ENCODE measurements around the gene PAAF1.

DNA sequence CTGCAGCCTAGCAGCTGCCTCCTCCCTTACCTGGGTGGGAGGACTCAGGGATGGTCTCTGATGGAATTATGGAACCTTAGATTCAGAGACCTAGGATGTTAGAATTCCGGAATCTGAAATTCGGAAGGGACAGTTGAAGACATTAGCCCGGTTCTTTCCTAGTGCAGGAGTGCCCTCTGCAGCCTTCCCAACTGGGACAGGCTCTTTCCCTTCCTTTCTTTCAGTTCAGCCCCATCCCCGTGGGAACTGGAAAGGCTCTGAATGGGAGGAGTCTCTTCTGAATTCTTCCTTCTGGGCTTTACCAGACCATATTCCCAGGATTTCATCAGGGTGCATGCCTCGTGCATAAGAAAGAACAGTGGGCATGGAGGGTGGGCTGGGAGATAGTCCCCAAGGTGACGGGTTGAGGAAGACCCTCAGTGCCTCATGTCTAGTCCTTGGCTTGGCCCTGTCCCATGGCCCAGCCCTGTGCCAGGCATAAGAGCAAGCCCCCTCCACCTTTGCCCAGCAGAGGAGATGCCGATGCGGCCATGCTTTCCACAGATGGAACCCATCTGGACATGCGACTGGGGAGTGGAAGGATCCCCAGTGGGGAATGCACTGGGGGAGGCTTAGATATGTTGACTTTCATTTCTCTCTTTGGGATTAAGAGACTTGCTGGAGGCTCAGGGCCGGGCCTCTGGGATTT is 88.4 kb downstream of the PAAF1 start:
- TF ChIP-seq, protein P1, sequence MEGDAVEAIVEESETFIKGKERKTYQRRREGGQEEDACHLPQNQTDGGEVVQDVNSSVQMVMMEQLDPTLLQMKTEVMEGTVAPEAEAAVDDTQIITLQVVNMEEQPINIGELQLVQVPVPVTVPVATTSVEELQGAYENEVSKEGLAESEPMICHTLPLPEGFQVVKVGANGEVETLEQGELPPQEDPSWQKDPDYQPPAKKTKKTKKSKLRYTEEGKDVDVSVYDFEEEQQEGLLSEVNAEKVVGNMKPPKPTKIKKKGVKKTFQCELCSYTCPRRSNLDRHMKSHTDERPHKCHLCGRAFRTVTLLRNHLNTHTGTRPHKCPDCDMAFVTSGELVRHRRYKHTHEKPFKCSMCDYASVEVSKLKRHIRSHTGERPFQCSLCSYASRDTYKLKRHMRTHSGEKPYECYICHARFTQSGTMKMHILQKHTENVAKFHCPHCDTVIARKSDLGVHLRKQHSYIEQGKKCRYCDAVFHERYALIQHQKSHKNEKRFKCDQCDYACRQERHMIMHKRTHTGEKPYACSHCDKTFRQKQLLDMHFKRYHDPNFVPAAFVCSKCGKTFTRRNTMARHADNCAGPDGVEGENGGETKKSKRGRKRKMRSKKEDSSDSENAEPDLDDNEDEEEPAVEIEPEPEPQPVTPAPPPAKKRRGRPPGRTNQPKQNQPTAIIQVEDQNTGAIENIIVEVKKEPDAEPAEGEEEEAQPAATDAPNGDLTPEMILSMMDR (conservative IDR thresholded peaks at IDR 0.05 in 1 of 2, IDR thresholded peaks at IDR 0.05 in 1 of 2; ENCODE audit: low read depth in 1 of 2, low read length in 2 of 2), result no peak
- peak; percentile 25 for TF ChIP-seq EZH2 (IDR thresholded peaks at IDR 0.05; ENCODE audit: low read length, missing control alignments)
